ENCODE results near the gene ATOX1.
"Not testable (repeated sequence)": the region's sequence is repeated elsewhere in the genome, so short reads cannot be mapped to it uniquely, and the experiment has no call there.

ATOX1 gene

GRCh38 chr5:151733358-151734063 is 24.9 kb downstream of the ATOX1 start:
- H3K9me3 ChIP-seq (ENCODE audit: control insufficient read depth, low read length): no peaks in the 10 kb centered on the region
- H3K27me3 ChIP-seq (ENCODE audit: control insufficient read depth, insufficient read depth, low read length): no peaks in the 10 kb centered on the region
- no peaks in the 10 kb centered on the region for H3K4me1 ChIP-seq
- no peak overlapping the region for H2AFZ ChIP-seq
- H3K4me3 ChIP-seq (ENCODE audit: low read depth, low read length): no peak overlapping the region
- H3K27ac ChIP-seq: no peak overlapping the region
- H3K79me2 ChIP-seq: no peaks in the 10 kb centered on the region
- TF ChIP-seq CTCF (IDR thresholded peaks at IDR 0.05): no peak
- no peak overlapping the region for H3K9ac ChIP-seq
- no peaks in the 10 kb centered on the region for H3K36me3 ChIP-seq (ENCODE audit: control insufficient read depth, insufficient read depth, low read length)
- H3K4me2 ChIP-seq (ENCODE audit: low read length): no peak overlapping the region

- Histone ChIP-seq H3K9me3 (ENCODE audit: control insufficient read depth, low read length) (no peaks in the 10 kb centered on the region), H3K79me2 (no peaks in the 10 kb centered on the region), H3K4me3 (ENCODE audit: low read depth, low read length) (no peak overlapping the region), H3K4me1 (no peaks in the 10 kb centered on the region), H3K27me3 (ENCODE audit: control insufficient read depth, insufficient read depth, low read length) (no peaks in the 10 kb centered on the region), H3K27ac (no peak overlapping the region), H2AFZ (no peak overlapping the region), H3K4me2 (ENCODE audit: low read length) (no peak overlapping the region), H3K36me3 (ENCODE audit: control insufficient read depth, insufficient read depth, low read length) (no peaks in the 10 kb centered on the region), H3K9ac (no peak overlapping the region)
- no peak for TF ChIP-seq CTCF (IDR thresholded peaks at IDR 0.05)
Observed at GRCh38 chr5:151730381-151730780, 28.1 kb downstream of the ATOX1 start.

- H3K4me1 ChIP-seq; H3K4me2 ChIP-seq (ENCODE audit: low read length); H3K27ac ChIP-seq; H3K27me3 ChIP-seq (ENCODE audit: control insufficient read depth, insufficient read depth, low read length); H2AFZ ChIP-seq; H3K9me3 ChIP-seq (ENCODE audit: control insufficient read depth, low read length); H3K9ac ChIP-seq; H3K79me2 ChIP-seq; H3K4me3 ChIP-seq (ENCODE audit: low read depth, low read length); H3K36me3 ChIP-seq (ENCODE audit: control insufficient read depth, insufficient read depth, low read length): not testable (repeated sequence)
Observed at GRCh38 chr5:151729597-151729996, 28.8 kb downstream of the ATOX1 start.

GRCh38 chr5:151724360-151724759 is 34.1 kb downstream of the ATOX1 start:
- no peaks in the 10 kb centered on the region for H3K79me2 ChIP-seq
- H3K4me3 ChIP-seq (ENCODE audit: low read depth, low read length): no peak overlapping the region
- no peaks in the 10 kb centered on the region for H3K4me1 ChIP-seq
- H2AFZ ChIP-seq: no peak overlapping the region
- H3K4me2 ChIP-seq (ENCODE audit: low read length): no peak overlapping the region
- no peak overlapping the region for H3K9ac ChIP-seq
- H3K9me3 ChIP-seq (ENCODE audit: control insufficient read depth, low read length): no peaks in the 10 kb centered on the region
- no peaks in the 10 kb centered on the region for H3K36me3 ChIP-seq (ENCODE audit: control insufficient read depth, insufficient read depth, low read length)
- H3K27ac ChIP-seq: no peak overlapping the region
- TF ChIP-seq CTCF (IDR thresholded peaks at IDR 0.05): no peak
- no peaks in the 10 kb centered on the region for H3K27me3 ChIP-seq (ENCODE audit: control insufficient read depth, insufficient read depth, low read length)

- H3K4me3 ChIP-seq (ENCODE audit: low read depth, low read length): no peak overlapping the region
- no peak for TF ChIP-seq CTCF (IDR thresholded peaks at IDR 0.05)
- no peak overlapping the region for H3K9ac ChIP-seq
- no peak overlapping the region for H3K4me2 ChIP-seq (ENCODE audit: low read length)
- H3K4me1 ChIP-seq: peaks cover 8% of the 10 kb centered on the region
- no peaks in the 10 kb centered on the region for H3K9me3 ChIP-seq (ENCODE audit: control insufficient read depth, low read length)
- H3K27me3 ChIP-seq (ENCODE audit: control insufficient read depth, insufficient read depth, low read length): no peaks in the 10 kb centered on the region
- H3K79me2 ChIP-seq: no peaks in the 10 kb centered on the region
- H3K27ac ChIP-seq: no peak overlapping the region
- no peaks in the 10 kb centered on the region for H3K36me3 ChIP-seq (ENCODE audit: control insufficient read depth, insufficient read depth, low read length)
- H2AFZ ChIP-seq: no peak overlapping the region
Observed at GRCh38 chr5:151722546-151722945, 35.9 kb downstream of the ATOX1 start.
